GM18909 (cell line): ENCODE results near the gene ERICH3.

Source experiments
- ATAC-seq: cut with Tn5 transposase; IDR thresholded peaks from one replicate; pipeline ENCODE4 v1.9.1; 2021; ENCODE audit warnings: mild to moderate bottlenecking; ENCODE audit not compliant: unreplicated experiment, poor library complexity

The ERICH3 gene

GRCh38 chr1:74526708-74527107 is 146.9 kb downstream of the ERICH3 start:
- ATAC-seq: no peak

DNA sequence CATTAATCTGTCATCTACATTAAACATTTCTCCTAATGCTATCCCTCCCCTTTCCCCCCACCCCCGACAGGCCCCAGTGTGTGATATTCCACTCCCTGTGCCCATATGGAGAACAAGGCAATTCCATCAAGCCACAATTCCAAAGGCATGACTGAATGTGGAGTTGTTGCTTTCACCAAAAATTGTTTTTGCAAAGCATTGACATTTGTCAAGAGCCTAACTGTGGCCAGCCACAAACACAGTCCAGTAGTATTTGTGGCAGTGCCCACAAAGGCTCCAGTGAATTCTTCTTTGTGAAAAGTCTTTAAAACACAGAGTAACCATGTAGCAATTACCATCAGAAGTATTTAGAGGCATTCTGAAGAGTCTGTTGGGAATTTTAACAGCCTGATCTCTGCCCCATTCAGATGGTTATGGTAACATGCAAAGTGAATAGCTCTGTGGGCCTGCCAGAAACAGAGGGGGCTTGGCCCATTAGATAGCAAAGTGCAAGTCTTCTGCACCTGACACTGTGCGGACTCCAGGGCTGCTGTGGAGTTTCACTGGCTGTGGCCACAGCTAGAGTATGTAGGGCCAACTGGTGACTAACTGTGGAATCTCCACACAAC is 149.6 kb downstream of the ERICH3 start:
- ATAC-seq: no peak

DNA sequence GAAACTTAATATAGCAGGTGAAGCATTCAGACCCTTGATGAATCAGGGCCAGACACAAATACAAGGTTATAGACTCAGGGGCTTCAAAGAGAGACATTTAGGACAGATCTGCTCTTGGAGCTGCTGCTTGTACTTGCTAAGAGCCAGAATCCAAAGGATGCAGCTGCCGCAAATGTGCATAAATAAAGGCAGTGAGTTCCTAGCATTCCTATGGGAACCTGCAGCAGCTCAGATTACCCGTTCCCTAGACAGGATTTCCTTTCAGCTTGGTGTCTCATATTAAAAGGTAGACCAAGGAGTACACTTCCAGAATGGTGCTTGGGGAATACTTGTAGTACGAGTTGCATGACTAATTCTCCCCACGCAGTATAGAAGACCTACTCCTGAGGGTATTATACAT is 151.4 kb downstream of the ERICH3 start:
- ATAC-seq: no peak
